KBM-7 (cell line): ENCODE data around the gene CFAP45.

Experiments
- DNase-seq: peaks from one replicate; pipeline ENCODE4 v3.0.0-alpha.2; 2015
- in situ Hi-C: fragments of 300-500 bp; cut with MboI; formaldehyde crosslinking; loops from 2 replicates; pipeline ENCODE4 v1.14.3; 2020; ENCODE audit warnings: low sequenced_read_pairs, low pct_unique_long_range_greater_than_20kb, mixed read lengths

CFAP45 gene

GRCh38 chr1:159839116-159839849 lies 60.7 kb downstream of the CFAP45 start:
- in situ Hi-C loops: no loop called here
- DNase-seq: no peak

- in situ Hi-C loops: no loop called here
- no peak for DNase-seq
Observed at GRCh38 chr1:159838715-159839114, 61.2 kb downstream of the CFAP45 start.

- no peak for DNase-seq
- in situ Hi-C loops: no loop called here
Observed at GRCh38 chr1:159835862-159836525, 64.0 kb downstream of the CFAP45 start.

GRCh38 chr1:159835356-159835755 lies 64.6 kb downstream of the CFAP45 start:
- in situ Hi-C loops: no loop called here
- DNase-seq: no peak

GRCh38 chr1:159832309-159832708 lies 67.7 kb downstream of the CFAP45 start:
- in situ Hi-C loops: no loop called here
- no peak for DNase-seq

GRCh38 chr1:159831412-159832141 lies 68.4 kb downstream of the CFAP45 start:
- no peak for DNase-seq
- in situ Hi-C loops: no loop called here

GRCh38 chr1:159830722-159831121 lies 69.2 kb downstream of the CFAP45 start:
- DNase-seq: no peak
- in situ Hi-C loops: no loop called here

- in situ Hi-C loops: no loop called here
- DNase-seq: no peak
Observed at GRCh38 chr1:159829822-159830465, 70.0 kb downstream of the CFAP45 start.

GRCh38 chr1:159829273-159829634 lies 70.7 kb downstream of the CFAP45 start:
- in situ Hi-C loops: no loop called here
- DNase-seq: peak; percentile 55

GRCh38 chr1:159828581-159829272 lies 71.2 kb downstream of the CFAP45 start:
- DNase-seq: no peak
- in situ Hi-C loops: no loop called here

- DNase-seq: no peak
- in situ Hi-C loops: no loop called here
Observed at GRCh38 chr1:159828176-159828575, 71.8 kb downstream of the CFAP45 start.

- in situ Hi-C loops: no loop called here
- DNase-seq: no peak
Observed at GRCh38 chr1:159827549-159827948, 72.4 kb downstream of the CFAP45 start.

- DNase-seq: no peak
- in situ Hi-C loops: no loop called here
Observed at GRCh38 chr1:159827102-159827490, 72.9 kb downstream of the CFAP45 start.

- in situ Hi-C loops: no loop called here
- DNase-seq: peak; percentile 31
Observed at GRCh38 chr1:159826441-159827101, 73.4 kb downstream of the CFAP45 start, which contains the start of gene SLAMF8. Gene SLAMF8 (plus strand): TSS chr1:159826873. CDS start chr1:159826899, 26 bp downstream.

GRCh38 chr1:159825564-159825963 lies 74.4 kb downstream of the CFAP45 start:
- DNase-seq: no peak
- in situ Hi-C loops: no loop called here

- no peak for DNase-seq
- in situ Hi-C loops: no loop called here
Observed at GRCh38 chr1:159823406-159823805, 76.6 kb downstream of the CFAP45 start.
